K562 (cell line): ENCODE measurements around the gene PLA2G2C. TPM values are rescaled to one million over a fixed set of nuclear protein-coding genes. Genes with fewer than 3 reads are reported as not detected.

Source experiments
- ATAC-seq: fragments of 200-7000 bp; cut with Tn5 transposase; 3 replicates; pipeline ENCODE4 v1.9.1; 2020; ENCODE audit warnings: moderate library complexity
- BruUV-seq: library from RNA; stranded (reverse); fragments of 400-500 nt; replicated peaks from 2 replicates; lab custom pipeline; 2021; lab: Mats Ljungman, UMichigan
- CTCF ChIA-PET: fragments of 300-600 bp; formaldehyde crosslinking; extraction: SDS; loops from one replicate; lab custom pipeline; 2021; ENCODE audit warnings: low intra/inter-chr PET ratio; lab: Yijun Ruan, JAX
- POLR2A ChIA-PET: fragments of 300-600, 350-650 bp; sonication (Branson Sonifier 250); formaldehyde crosslinking; extraction: SDS; loops from one replicate; lab custom pipeline; 2021; ENCODE audit warnings: antibody characterized with exemption, inconsistent platforms; lab: Yijun Ruan, JAX
- DNase-seq, 4 experiments: peaks; one replicate each; pipeline versions ENCODE4 v3.0.0 to v3.0.0-alpha.2; 2011 to 2018; ENCODE audit warnings: low spot score in 3 of 4, mixed read lengths in 3 of 4; ENCODE audit errors: extremely low read depth in 1 of 4
- FAIRE-seq: peaks from 2 replicates; lab custom pipeline; 2011; peaks lifted over from hg19 to GRCh38; lab: Jason Lieb, UNC
- H2AFZ ChIP-seq: 2 replicates; pipeline ENCODE4 v1.6.0; 2011; ENCODE audit warnings: low read depth, low read length, control low read depth, inconsistent platforms
- H3K27ac ChIP-seq: fragments of 200-600 bp; 3 replicates; pipeline ENCODE4 v1.8.0; 2011; ENCODE audit warnings: low read depth, mild to moderate bottlenecking, control low read depth, inconsistent platforms, low read length, moderate library complexity, mixed read lengths; ENCODE audit errors: extremely low read depth
- H3K27me3 ChIP-seq, 2 experiments: fragments of 300-600 bp in 1 of 2; 2 replicates in 1 of 2; 3 replicates in 1 of 2; pipeline versions ENCODE4 v1.6.0 to v1.8.0; 2011; ENCODE audit warnings: inconsistent platforms in 2 of 2, low read length in 2 of 2, mild to moderate bottlenecking in 1 of 2, mixed read lengths in 1 of 2, moderate library complexity in 1 of 2; ENCODE audit not compliant: control insufficient read depth in 2 of 2, insufficient read depth in 2 of 2
- H3K36me3 ChIP-seq: fragments of 300-600 bp; 3 replicates; pipeline ENCODE4 v1.8.0; 2011; ENCODE audit warnings: mild to moderate bottlenecking, low read length, inconsistent platforms; ENCODE audit not compliant: control insufficient read depth, insufficient read depth
- H3K4me1 ChIP-seq, 2 experiments: fragments of 200-600 bp in 1 of 2; replicated peaks in 1 of 2; 2 replicates in 1 of 2; 3 replicates in 1 of 2; pipeline versions ENCODE4 v1.5.1 to v1.8.0; 2011; ENCODE audit warnings: inconsistent platforms in 2 of 2, low read length in 2 of 2, mild to moderate bottlenecking in 1 of 2, mixed read lengths in 1 of 2, moderate library complexity in 1 of 2; ENCODE audit not compliant: control insufficient read depth in 2 of 2, insufficient read depth in 2 of 2
- H3K4me2 ChIP-seq: 2 replicates; pipeline ENCODE4 v1.6.1; 2011; ENCODE audit warnings: low read length, control low read depth, inconsistent platforms, mixed read lengths; ENCODE audit not compliant: insufficient read depth
- H3K4me3 ChIP-seq: fragments of 200-600 bp; sonication (generic), shearing (Covaris generic); 2 replicates; pipeline ENCODE4 v1.5.1; 2016; ENCODE audit warnings: control low read depth, inconsistent platforms
- H3K79me2 ChIP-seq: fragments of 200-600 bp; 3 replicates; pipeline ENCODE4 v1.8.0; 2011; ENCODE audit warnings: low read length, inconsistent platforms; ENCODE audit not compliant: control insufficient read depth, insufficient read depth
- H3K9ac ChIP-seq, 2 experiments: 2 replicates each; pipeline versions ENCODE4 v1.6.0 to v1.6.1; 2011; ENCODE audit warnings: low read depth in 2 of 2, low read length in 2 of 2, control low read depth in 1 of 2, inconsistent platforms in 1 of 2, mild to moderate bottlenecking in 1 of 2, mixed read lengths in 1 of 2; ENCODE audit not compliant: insufficient read depth in 1 of 2
- H3K9me1 ChIP-seq: one replicate; pipeline ENCODE4 v1.6.0; 2011; ENCODE audit warnings: inconsistent platforms, mild to moderate bottlenecking, low read length, moderate library complexity; ENCODE audit not compliant: control insufficient read depth, insufficient read depth
- H3K9me3 ChIP-seq: replicated peaks from 2 replicates; pipeline ENCODE4 v1.5.1; 2011; ENCODE audit warnings: low read depth, low read length, inconsistent platforms; ENCODE audit not compliant: control insufficient read depth, insufficient read depth
- H4K20me1 ChIP-seq: replicated peaks from 2 replicates; pipeline ENCODE4 v1.6.1; 2011; ENCODE audit warnings: low read length, inconsistent platforms, mixed read lengths; ENCODE audit not compliant: control insufficient read depth, insufficient read depth
- ESRRA ChIP-seq: fragments of 450-650 bp; IDR thresholded peaks from 2 replicates; pipeline ENCODE4 v1.6.1; 2014; ENCODE audit warnings: low read depth, mild to moderate bottlenecking, moderate library complexity, borderline replicate concordance
- HEY1 ChIP-seq: fragments of 250-450 bp; sonication (Bioruptor Pico); IDR thresholded peaks from 2 replicates; pipeline ENCODE4 v1.5.0; 2020; ENCODE audit warnings: mild to moderate bottlenecking, moderate library complexity, borderline replicate concordance
- KDM2B ChIP-seq: fragments of 250-450 bp; sonication (Bioruptor Pico); IDR thresholded peaks from 2 replicates; pipeline ENCODE4 v1.8.0; 2021; ENCODE audit warnings: mild to moderate bottlenecking, moderate library complexity
- MEF2D ChIP-seq: conservative IDR thresholded peaks from 2 replicates; pipeline ENCODE4 v1.6.1; 2016; ENCODE audit warnings: low read depth, missing genetic modification characterization, missing compliant biosample characterization
- MYC ChIP-seq, 2 experiments: fragments of 250-450 bp in 1 of 2; sonication (Bioruptor Pico) in 1 of 2; IDR thresholded peaks; 2 replicates each; pipeline versions ENCODE4 v1.5.1 to v1.6.1; 2012 to 2021; ENCODE audit warnings: low read depth in 2 of 2, borderline replicate concordance in 1 of 2, improper control_type of control experiment in 1 of 2, low read length in 1 of 2, mild to moderate bottlenecking in 1 of 2, moderate library complexity in 1 of 2
- NFATC3 ChIP-seq: fragments of 450-650 bp; IDR thresholded peaks from 2 replicates; pipeline ENCODE4 v1.6.1; 2017; ENCODE audit warnings: mild to moderate bottlenecking
- SIRT6 ChIP-seq: IDR thresholded peaks from one replicate; pipeline ENCODE4 v1.6.1; 2012; ENCODE audit warnings: low read depth, mild to moderate bottlenecking, control low read depth, inconsistent platforms, low read length, moderate library complexity
- STAG1 ChIP-seq: sonication (generic); formaldehyde crosslinking; IDR thresholded peaks from 2 replicates; pipeline ENCODE4 v1.5.0; 2020; ENCODE audit warnings: missing genetic modification reagents, borderline replicate concordance
- ZNF444 ChIP-seq: fragments of 250-450 bp; sonication (Bioruptor Pico); IDR thresholded peaks from 2 replicates; pipeline ENCODE4 v1.4.0; 2020; ENCODE audit warnings: mild to moderate bottlenecking, moderate library complexity
- ZNF699 ChIP-seq: fragments of 250-450 bp; sonication (Bioruptor Pico); IDR thresholded peaks from 2 replicates; pipeline ENCODE4 v1.8.0; 2021; ENCODE audit warnings: mild to moderate bottlenecking, moderate library complexity; ENCODE audit not compliant: insufficient replicate concordance
- ZSCAN29 ChIP-seq: fragments of 450-650 bp; IDR thresholded peaks from 2 replicates; pipeline ENCODE4 v1.6.1; 2017
- WGBS: fragments of 100-300 bp; shearing (Covaris generic); methylation state at CpG from one replicate; pipeline ENCODE4 v1.1.6; 2016; ENCODE audit warnings: low coverage, mixed read lengths; ENCODE audit not compliant: insufficient coverage; ENCODE audit errors: missing lambda C conversion rate; 5-methylcytosine and 5-hydroxymethylcytosine counted together
- in situ Hi-C: fragments of 300-500 bp; cut with MboI; formaldehyde crosslinking; loops from 4 replicates; pipeline ENCODE4 v1.15.0; 2018; ENCODE audit warnings: inconsistent platforms, mixed read lengths
- intact Hi-C: fragments of 100-400 bp; cut with micrococcal nuclease; formaldehyde crosslinking; loops from 2 replicates; pipeline ENCODE4 v1.14.2; 2022
- polyA plus RNA-seq, 8 experiments: library from polyadenylated mRNA; depleted of rRNA in 4 of 8; stranded (reverse) in 5 of 8; unstranded in 3 of 8; fragments of >200 nt; fragmentation: Nextera tagmentation in 2 of 8; fragmentation: Illumina TruSeq in 1 of 8; extraction: Ambion mirVana in 2 of 8; extraction: Trizol in 1 of 8; gene quantifications; 2 replicates each; pipeline versions ENCODE4 v1.2.1 to v1.2.3, GENCODE V29; 2011 to 2014; ENCODE audit warnings: inconsistent platforms in 1 of 8, missing spikeins in 1 of 8
- total RNA-seq, 7 experiments: library from RNA; depleted of rRNA in 6 of 7; stranded (reverse); fragments of >200 nt in 6 of 7; fragmentation: Illumina TruSeq in 2 of 7; extraction: Trizol in 2 of 7; gene quantifications; 2 replicates each; pipeline versions ENCODE4 v1.2.1 to v1.2.3, GENCODE V29; 2011 to 2021; ENCODE audit warnings: low replicate concordance in 1 of 7
- TF ChIP-seq, protein P1 (sequence below): fragments of 450-650 bp; IDR thresholded peaks from 2 replicates; pipeline ENCODE4 v1.6.1; 2016; ENCODE audit warnings: missing biosample characterization, missing genetic modification characterization
- TF ChIP-seq, protein P2 (sequence below): sonication (generic); formaldehyde crosslinking; IDR thresholded peaks from 2 replicates; pipeline ENCODE4 v1.8.0; 2022; ENCODE audit warnings: mild to moderate bottlenecking, missing genetic modification reagents

Gene PLA2G2C
- total and polyA plus RNA-seq, 9 of the 15 experiments (the other 6 are each of a cell fraction or from before 2014, with no cell fraction given): 0.14 to 0.49 (median 0.21) TPM

DNA sequence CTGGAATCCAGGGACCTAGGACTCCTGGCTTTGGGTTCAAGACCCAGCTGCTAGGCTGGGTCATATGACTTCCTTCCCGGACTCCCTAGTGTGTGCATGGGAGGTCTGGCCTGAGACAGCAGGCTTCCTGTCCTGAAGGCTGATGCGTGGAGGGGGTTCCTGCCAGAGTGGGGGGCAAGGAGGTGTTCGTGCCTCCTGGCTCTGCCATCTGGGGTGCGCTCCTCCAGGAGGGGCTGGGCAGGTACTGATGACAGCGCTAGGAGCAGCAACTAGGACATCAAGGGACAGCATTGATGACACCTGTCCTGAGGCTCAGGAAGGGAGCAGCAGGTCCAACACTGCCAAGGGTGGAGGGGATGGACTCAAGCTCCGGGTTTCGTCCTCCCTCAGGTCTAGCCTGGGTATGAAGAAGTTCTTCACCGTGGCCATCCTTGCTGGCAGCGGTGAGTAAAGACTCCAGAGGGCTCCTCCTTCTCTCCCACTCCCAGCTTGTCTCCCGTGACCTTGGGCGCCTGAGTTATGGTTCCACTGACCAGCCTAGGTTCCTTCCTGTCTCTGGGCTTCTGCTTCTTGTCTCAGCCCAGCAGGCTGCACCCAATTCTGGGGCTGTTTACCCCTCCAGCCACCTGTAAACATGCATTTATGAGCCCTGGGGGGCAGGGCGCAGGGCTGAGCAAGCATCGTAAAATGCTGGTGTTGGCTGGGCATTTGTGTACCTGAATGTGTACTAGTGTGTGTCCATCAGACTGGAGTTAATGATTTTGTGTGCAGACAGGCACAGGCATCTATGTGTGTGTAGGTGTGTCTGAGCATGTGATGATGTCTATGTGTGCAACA is 46.3 kb downstream of the PLA2G2C start:
- Histone ChIP-seq H3K4me2 (no peak overlapping the region), H3K4me3 (no peak overlapping the region), H3K27ac (no peak overlapping the region), H3K9ac (no peak overlapping the region), H3K9me1 (no peaks in the 10 kb centered on the region), H4K20me1 (no peaks in the 10 kb centered on the region; the same call in 1 of the 2 replicates), H3K36me3 (no peaks in the 10 kb centered on the region), H2AFZ (no peak overlapping the region), H3K9me3 (no peaks in the 10 kb centered on the region), H3K79me2 (no peaks in the 10 kb centered on the region), H3K27me3 (peaks cover 5 to 78% of the 10 kb centered on the region in 2 experiments; a peak in 3 of 5 replicates), H3K4me1 (no peaks in the 10 kb centered on the region)
- BruUV-seq: no TSS peak
- DNase-seq (no peak), ATAC-seq (no peak), FAIRE-seq (no peak)
- ChIA-PET POLR2A (interaction anchor here (1.0 kb wide), 1 partner anchor 9 kb away, joined by 3 read pairs; no protein-coding TSS in a partner anchor), CTCF (no interaction called here)
- 2% methylated on average over 13 of the region's 13 CpGs for WGBS
- intact Hi-C loops: no loop called here
- in situ Hi-C loops: no loop called here
- TF ChIP-seq STAG1: no peak

DNA sequence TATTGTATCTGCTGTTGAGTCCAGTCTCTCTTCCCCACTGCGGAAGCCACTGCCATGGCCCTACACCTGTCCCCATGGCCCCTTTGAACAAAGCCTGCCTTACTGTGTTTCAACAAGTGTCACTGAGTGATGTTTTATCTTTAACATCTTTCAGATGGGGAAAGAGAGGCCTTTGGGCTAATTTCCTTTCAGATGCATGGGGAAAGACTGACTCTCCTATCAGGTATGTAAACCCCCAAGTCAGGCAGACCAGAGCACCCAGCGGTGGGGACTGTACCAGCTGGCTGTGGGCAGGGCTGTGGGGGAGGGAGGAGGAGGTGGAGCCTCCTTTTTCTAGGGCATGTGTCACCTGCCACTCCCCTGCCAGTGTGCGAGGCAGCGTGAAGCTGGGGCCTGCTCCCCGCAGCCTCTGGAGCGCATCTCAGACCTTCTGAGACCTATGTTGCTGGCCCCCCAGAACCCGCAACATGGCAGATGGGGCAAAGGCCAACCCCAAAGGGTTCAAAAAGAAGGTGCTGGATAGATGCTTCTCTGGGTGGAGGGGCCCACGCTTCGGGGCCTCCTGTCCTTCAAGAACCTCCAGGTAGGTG is 47.3 kb downstream of the PLA2G2C start, which contains the start of gene PLA2G2F:
Gene PLA2G2F, plus strand, starts transcription at position 363 of the 590 bp plus-strand sequence. Its CDS starts 105 bp downstream, at position 468.
- Histone ChIP-seq H3K9me3 (no peaks in the 10 kb centered on the region), H3K79me2 (no peaks in the 10 kb centered on the region), H3K4me1 (no peaks in the 10 kb centered on the region), H3K9me1 (no peaks in the 10 kb centered on the region), H3K9ac (no peak within 1 kb of the TSS), H3K27me3 (peaks cover 5 to 70% of the 10 kb centered on the region in 2 experiments; a peak in 3 of 5 replicates), H4K20me1 (no peaks in the 10 kb centered on the region; the same call in 1 of the 2 replicates), H3K36me3 (no peaks in the 10 kb centered on the region), H3K4me2 (no peak within 1 kb of the TSS), H3K4me3 (no peak within 1 kb of the TSS), H2AFZ (no peak within 1 kb of the TSS), H3K27ac (no peak within 1 kb of the TSS)
- ATAC-seq (no peak), FAIRE-seq (no peak), DNase-seq (no peak)
- CTCF ChIA-PET: no interaction called here
- in situ Hi-C loops: no loop called here
- POLR2A ChIA-PET: interaction anchor here (1.0 kb wide), 1 partner anchor 8 kb away, joined by 3 read pairs; no protein-coding TSS in a partner anchor
- no TSS peak for BruUV-seq
- 3% methylated on average over 9 of the region's 9 CpGs for WGBS
- intact Hi-C loops: no loop called here
- TF ChIP-seq MEF2D (no peak), ZNF444 (CRISPR knock-in tag) (no peak), MYC (IDR thresholded peaks at IDR 0.05; ENCODE audit: low read depth, low read length) (no peak), MYC (CRISPR knock-in tag; IDR thresholded peaks at IDR 0.05; ENCODE audit: borderline replicate concordance, low read depth) (no peak), ZSCAN29 (no peak), NFATC3 (no peak), HEY1 (CRISPR knock-in tag) (no peak), ZNF699 (CRISPR knock-in tag) (no peak), SIRT6 (no peak), KDM2B (CRISPR knock-in tag) (no peak), ESRRA (no peak)
- TF ChIP-seq, protein P1, sequence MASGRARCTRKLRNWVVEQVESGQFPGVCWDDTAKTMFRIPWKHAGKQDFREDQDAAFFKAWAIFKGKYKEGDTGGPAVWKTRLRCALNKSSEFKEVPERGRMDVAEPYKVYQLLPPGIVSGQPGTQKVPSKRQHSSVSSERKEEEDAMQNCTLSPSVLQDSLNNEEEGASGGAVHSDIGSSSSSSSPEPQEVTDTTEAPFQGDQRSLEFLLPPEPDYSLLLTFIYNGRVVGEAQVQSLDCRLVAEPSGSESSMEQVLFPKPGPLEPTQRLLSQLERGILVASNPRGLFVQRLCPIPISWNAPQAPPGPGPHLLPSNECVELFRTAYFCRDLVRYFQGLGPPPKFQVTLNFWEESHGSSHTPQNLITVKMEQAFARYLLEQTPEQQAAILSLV (tag): no peak
- TF ChIP-seq, protein P2, sequence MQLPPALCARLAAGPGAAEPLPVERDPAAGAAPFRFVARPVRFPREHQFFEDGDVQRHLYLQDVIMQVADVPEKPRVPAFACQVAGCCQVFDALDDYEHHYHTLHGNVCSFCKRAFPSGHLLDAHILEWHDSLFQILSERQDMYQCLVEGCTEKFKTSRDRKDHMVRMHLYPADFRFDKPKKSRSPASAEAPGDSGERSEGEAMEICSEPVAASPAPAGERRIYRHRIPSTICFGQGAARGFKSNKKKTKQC (CRISPR knock-in tag): no peak
